Bronchial epithelial cell (primary cell): Measurements from ENCODE around the gene ELOVL1. TPM values are rescaled to one million over a fixed set of nuclear protein-coding genes. Genes with fewer than 3 reads are reported as not detected.

Experiments
- DNase-seq: peaks from one replicate; pipeline ENCODE4 v3.0.0-alpha.2; 2010; ENCODE audit warnings: low read depth
- FAIRE-seq: peaks from 2 replicates; lab custom pipeline; 2011; peaks lifted over from hg19 to GRCh38; lab: Jason Lieb, UNC
- H3K27me3 ChIP-seq: 2 replicates; pipeline ENCODE4 v1.5.1; 2011; ENCODE audit warnings: low read length; ENCODE audit not compliant: control insufficient read depth, insufficient read depth
- H3K36me3 ChIP-seq: 2 replicates; pipeline ENCODE4 v1.5.1; 2011; ENCODE audit warnings: low read length; ENCODE audit not compliant: control insufficient read depth, insufficient read depth
- H3K4me3 ChIP-seq: 2 replicates; pipeline ENCODE4 v1.5.1; 2011; ENCODE audit warnings: mild to moderate bottlenecking, low read depth, low read length, control low read depth
- total RNA-seq: library from RNA; depleted of rRNA; stranded (reverse); fragments of >200 nt; gene quantifications from 2 replicates; pipeline ENCODE4 v1.2.1, GENCODE V29; 2014
- TF ChIP-seq, protein P1 (sequence below): IDR thresholded peaks from 2 replicates; pipeline ENCODE4 v1.5.1; 2011; ENCODE audit warnings: mild to moderate bottlenecking, moderate library complexity, low read length, control low read depth, inconsistent platforms; ENCODE audit not compliant: insufficient read depth, severe bottlenecking

The ELOVL1 gene
- total RNA-seq, 1 donor from 2014 or later = 55.8 TPM

- TF ChIP-seq, protein P1, sequence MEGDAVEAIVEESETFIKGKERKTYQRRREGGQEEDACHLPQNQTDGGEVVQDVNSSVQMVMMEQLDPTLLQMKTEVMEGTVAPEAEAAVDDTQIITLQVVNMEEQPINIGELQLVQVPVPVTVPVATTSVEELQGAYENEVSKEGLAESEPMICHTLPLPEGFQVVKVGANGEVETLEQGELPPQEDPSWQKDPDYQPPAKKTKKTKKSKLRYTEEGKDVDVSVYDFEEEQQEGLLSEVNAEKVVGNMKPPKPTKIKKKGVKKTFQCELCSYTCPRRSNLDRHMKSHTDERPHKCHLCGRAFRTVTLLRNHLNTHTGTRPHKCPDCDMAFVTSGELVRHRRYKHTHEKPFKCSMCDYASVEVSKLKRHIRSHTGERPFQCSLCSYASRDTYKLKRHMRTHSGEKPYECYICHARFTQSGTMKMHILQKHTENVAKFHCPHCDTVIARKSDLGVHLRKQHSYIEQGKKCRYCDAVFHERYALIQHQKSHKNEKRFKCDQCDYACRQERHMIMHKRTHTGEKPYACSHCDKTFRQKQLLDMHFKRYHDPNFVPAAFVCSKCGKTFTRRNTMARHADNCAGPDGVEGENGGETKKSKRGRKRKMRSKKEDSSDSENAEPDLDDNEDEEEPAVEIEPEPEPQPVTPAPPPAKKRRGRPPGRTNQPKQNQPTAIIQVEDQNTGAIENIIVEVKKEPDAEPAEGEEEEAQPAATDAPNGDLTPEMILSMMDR = no peak
- Histone ChIP-seq H3K4me3 (no peak overlapping the region), H3K36me3 (peaks cover 26% of the 10 kb centered on the region), H3K27me3 (no peaks in the 10 kb centered on the region)
- no peak for FAIRE-seq
- no peak for DNase-seq
These were observed 18.9 kb upstream of the ELOVL1 start for GRCh38 chr1:43386676-43387075.

GRCh38 chr1:43383449-43383848 lies 15.6 kb upstream of the ELOVL1 start:
- peaks cover 28% of the 10 kb centered on the region for H3K36me3 ChIP-seq
- TF ChIP-seq, protein P1 = peak; percentile 15
- DNase-seq = no peak
- FAIRE-seq = peak; percentile 86
- no peaks in the 10 kb centered on the region for H3K27me3 ChIP-seq
- H3K4me3 ChIP-seq = no peak overlapping the region

- DNase-seq (no peak), FAIRE-seq (peak; percentile 64)
- TF ChIP-seq, protein P1 = no peak
- Histone ChIP-seq H3K4me3 (no peak overlapping the region), H3K27me3 (no peaks in the 10 kb centered on the region), H3K36me3 (peaks cover 28% of the 10 kb centered on the region)
These were observed 14.4 kb upstream of the ELOVL1 start for GRCh38 chr1:43382027-43382779.

- FAIRE-seq = no peak
- no peaks in the 10 kb centered on the region for H3K27me3 ChIP-seq
- TF ChIP-seq, protein P1 = no peak
- DNase-seq = no peak
- H3K4me3 ChIP-seq = no peak overlapping the region
- H3K36me3 ChIP-seq = peaks cover 26% of the 10 kb centered on the region
These were observed 13.8 kb upstream of the ELOVL1 start for GRCh38 chr1:43381612-43382011.

- TF ChIP-seq, protein P1 = no peak
- H3K36me3 ChIP-seq = peaks cover 15% of the 10 kb centered on the region
- DNase-seq = no peak
- H3K27me3 ChIP-seq = no peaks in the 10 kb centered on the region
- FAIRE-seq = no peak
- H3K4me3 ChIP-seq = no peak overlapping the region
These were observed 11.7 kb upstream of the ELOVL1 start for GRCh38 chr1:43379476-43379875.

DNA sequence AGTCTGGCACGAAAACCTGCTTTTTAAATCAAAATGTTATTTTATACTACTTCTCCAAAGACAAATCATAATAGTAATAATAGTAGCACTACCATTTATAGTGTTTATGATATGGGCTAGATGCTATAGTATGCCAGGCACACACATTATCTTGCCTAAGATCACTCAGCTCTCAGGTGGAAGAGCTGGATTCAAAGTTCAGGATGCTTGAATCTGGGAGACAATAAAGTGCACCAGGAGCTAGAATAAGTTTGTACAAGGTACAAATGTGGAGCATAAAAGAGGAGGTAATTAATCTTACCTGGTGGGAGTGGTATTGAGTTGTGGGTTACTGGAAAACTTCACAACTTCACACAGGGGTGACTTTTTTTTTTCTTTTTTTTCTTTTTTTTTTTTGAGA lies 10.0 kb upstream of the ELOVL1 start:
- Histone ChIP-seq H3K27me3 (no peaks in the 10 kb centered on the region), H3K36me3 (peaks cover 7% of the 10 kb centered on the region), H3K4me3 (no peak overlapping the region)
- no peak for FAIRE-seq
- no peak for DNase-seq
- TF ChIP-seq, protein P1 = no peak
